ENCODE data around the gene PDE4C.
A peak's percentile ranks its signal among the peaks of the same experiment; 100 is the strongest.

The PDE4C gene

GRCh38 chr19:18253716-18254115, 27.5 kb upstream of the PDE4C start:
- TF ChIP-seq, protein P1, sequence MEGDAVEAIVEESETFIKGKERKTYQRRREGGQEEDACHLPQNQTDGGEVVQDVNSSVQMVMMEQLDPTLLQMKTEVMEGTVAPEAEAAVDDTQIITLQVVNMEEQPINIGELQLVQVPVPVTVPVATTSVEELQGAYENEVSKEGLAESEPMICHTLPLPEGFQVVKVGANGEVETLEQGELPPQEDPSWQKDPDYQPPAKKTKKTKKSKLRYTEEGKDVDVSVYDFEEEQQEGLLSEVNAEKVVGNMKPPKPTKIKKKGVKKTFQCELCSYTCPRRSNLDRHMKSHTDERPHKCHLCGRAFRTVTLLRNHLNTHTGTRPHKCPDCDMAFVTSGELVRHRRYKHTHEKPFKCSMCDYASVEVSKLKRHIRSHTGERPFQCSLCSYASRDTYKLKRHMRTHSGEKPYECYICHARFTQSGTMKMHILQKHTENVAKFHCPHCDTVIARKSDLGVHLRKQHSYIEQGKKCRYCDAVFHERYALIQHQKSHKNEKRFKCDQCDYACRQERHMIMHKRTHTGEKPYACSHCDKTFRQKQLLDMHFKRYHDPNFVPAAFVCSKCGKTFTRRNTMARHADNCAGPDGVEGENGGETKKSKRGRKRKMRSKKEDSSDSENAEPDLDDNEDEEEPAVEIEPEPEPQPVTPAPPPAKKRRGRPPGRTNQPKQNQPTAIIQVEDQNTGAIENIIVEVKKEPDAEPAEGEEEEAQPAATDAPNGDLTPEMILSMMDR (conservative IDR thresholded peaks at IDR 0.05; ENCODE audit: low read depth, low read length) = no peak
- no peak for DNase-seq (ENCODE audit: low read depth)
- no peak overlapping the region for H3K4me3 ChIP-seq (ENCODE audit: low read length)

DNA sequence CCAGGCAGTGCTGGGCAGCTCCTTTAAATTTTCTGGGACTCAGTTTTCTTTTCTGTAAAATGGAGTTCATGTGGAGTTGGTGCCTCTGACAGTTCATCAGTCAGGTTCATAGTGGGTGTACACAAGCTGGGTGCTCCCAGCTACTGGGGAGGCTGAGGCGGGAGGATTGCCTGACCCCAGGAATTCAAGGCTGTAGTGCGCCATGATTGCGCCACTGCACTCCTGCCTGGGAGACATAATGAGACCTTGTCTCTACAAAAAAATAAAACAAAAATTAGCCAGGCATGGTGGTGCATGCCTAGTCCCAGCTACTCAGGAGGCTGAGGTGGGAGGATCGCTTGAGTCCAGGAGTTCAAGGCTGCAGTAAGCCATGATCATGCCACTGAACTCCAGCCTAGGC, 26.9 kb upstream of the PDE4C start:
- DNase-seq (ENCODE audit: low read depth) = no peak
- TF ChIP-seq, protein P1 (conservative IDR thresholded peaks at IDR 0.05; ENCODE audit: low read depth, low read length) = no peak
- no peak overlapping the region for H3K4me3 ChIP-seq (ENCODE audit: low read length)

DNA sequence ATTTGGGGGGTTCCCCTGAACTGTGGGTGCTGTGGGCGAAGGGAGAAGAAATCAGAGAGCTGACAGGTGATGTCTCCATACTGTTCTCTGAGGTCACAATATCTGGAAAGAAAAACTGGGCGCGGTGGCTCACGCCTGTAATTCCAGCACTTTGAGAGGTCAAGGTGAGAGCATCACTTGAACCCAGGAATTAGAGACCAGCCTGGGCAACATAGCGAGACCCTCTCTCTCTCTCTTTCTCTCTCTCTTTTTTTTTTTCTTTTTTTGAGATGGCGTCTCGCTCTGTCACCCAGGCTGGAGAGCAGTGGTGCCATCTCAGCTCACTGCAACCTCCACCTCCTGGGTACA, 26.1 kb upstream of the PDE4C start:
- H3K4me3 ChIP-seq (ENCODE audit: low read length) = no peak overlapping the region
- TF ChIP-seq, protein P1 (conservative IDR thresholded peaks at IDR 0.05; ENCODE audit: low read depth, low read length) = no peak
- no peak for DNase-seq (ENCODE audit: low read depth)

- no peak overlapping the region for H3K4me3 ChIP-seq (ENCODE audit: low read length)
- TF ChIP-seq, protein P1 (conservative IDR thresholded peaks at IDR 0.05; ENCODE audit: low read depth, low read length) = peak; percentile 92
- no peak for DNase-seq (ENCODE audit: low read depth)
Observed at GRCh38 chr19:18251587-18252369, 25.5 kb upstream of the PDE4C start.

- no peak overlapping the region for H3K4me3 ChIP-seq (ENCODE audit: low read length)
- TF ChIP-seq, protein P1 (conservative IDR thresholded peaks at IDR 0.05; ENCODE audit: low read depth, low read length) = no peak
- no peak for DNase-seq (ENCODE audit: low read depth)
Observed at GRCh38 chr19:18249834-18250233, 23.6 kb upstream of the PDE4C start.

DNA sequence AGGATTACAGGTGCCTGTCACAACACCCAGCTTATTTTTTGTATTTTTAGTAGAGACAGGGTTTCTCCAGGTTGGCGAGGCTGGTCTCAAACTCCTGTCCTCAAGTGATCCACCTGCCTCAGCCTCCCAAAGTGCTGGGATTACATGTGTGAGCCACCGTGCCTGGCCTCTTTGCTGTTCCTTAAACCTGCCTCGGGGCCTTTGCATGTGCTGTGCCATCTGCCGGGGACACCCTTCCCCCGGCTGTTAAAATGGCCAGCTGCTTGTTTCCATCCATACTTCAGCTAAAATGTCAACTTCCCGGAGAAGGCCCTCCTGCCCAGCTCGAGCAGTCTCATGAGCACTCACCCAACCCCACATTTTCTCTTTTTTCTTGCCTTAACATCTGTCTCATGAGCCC, 19.1 kb upstream of the PDE4C start:
- H3K4me3 ChIP-seq (ENCODE audit: low read length) = no peak overlapping the region
- DNase-seq (ENCODE audit: low read depth) = no peak
- TF ChIP-seq, protein P1 (conservative IDR thresholded peaks at IDR 0.05; ENCODE audit: low read depth, low read length) = no peak

DNA sequence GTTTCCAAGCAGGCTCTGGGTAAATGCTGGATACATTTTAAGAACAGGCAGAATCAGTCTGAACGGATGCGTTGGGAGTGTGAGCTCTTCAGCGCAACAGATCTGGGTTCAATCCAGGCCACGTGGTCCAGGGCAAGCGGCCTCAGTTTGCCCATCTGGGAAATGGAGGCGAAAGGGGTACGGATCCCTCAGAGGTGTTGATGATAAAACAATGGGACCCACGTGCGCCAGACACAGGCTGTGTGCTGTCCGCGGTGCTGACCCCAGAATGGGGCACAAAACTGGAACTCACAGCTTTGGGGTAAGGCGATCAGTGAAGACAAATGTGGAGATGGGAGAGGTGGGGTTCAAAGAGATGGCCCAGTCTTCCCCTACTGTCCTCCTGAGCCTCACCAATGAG, 13.1 kb upstream of the PDE4C start:
- no peak for DNase-seq (ENCODE audit: low read depth)
- TF ChIP-seq, protein P1 (conservative IDR thresholded peaks at IDR 0.05; ENCODE audit: low read depth, low read length) = no peak
- no peak overlapping the region for H3K4me3 ChIP-seq (ENCODE audit: low read length)

Measured in retinal pigment epithelial cell (primary cell).